Putamen (tissue), 1 donor: Measurements from ENCODE around the gene IL17C.

ENCODE experiments used
- DNase-seq: peaks from one replicate; pipeline ENCODE4 v3.0.0-alpha.2; 2016; ENCODE audit warnings: low spot score

IL17C gene

GRCh38 chr16:88627531-88628411, 10.6 kb upstream of the IL17C start:
- DNase-seq: no peak

GRCh38 chr16:88628512-88628974, 9.8 kb upstream of the IL17C start:
- no peak for DNase-seq

- DNase-seq: no peak
Measured at GRCh38 chr16:88629835-88630234, 8.5 kb upstream of the IL17C start.

DNA sequence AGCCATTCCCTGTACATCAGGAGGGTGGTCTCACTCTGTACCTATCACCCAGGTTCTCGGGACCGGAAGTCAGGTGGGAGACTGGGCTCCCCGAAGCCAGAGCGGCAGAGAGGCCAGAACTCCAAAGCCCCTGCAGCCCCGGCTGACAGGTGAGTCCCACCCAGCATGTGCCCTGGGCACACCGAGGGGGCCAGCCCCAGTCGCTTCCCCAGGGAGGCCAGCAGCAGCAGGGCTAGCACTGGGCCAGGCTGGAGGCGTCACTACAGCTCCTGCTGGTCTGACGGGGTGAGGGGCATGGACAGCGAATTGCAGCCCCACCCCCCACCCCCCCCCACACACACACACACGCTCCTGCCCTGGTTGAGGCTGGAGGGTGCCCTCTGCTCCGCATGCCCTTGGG, 7.9 kb upstream of the IL17C start:
- no peak for DNase-seq

DNA sequence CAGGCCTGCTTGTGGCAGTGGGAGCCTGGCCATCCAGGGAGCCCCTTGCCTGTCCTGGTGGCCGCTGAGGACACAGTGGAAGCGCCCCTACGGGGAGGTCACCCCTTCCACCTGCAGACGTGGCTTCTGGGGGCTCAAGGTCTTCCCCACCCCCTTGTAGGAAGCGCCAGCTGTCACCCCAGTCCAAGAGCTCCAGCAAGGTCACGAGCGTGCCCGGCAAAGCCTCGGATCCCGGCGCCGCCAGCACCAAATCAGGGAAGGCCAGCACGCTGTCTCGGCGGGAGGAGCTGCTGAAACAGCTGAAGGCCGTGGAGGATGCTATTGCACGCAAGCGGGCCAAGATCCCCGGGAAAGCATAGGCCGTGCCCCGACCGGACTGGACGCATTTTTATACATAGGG, 7.4 kb upstream of the IL17C start:
- no peak for DNase-seq

DNA sequence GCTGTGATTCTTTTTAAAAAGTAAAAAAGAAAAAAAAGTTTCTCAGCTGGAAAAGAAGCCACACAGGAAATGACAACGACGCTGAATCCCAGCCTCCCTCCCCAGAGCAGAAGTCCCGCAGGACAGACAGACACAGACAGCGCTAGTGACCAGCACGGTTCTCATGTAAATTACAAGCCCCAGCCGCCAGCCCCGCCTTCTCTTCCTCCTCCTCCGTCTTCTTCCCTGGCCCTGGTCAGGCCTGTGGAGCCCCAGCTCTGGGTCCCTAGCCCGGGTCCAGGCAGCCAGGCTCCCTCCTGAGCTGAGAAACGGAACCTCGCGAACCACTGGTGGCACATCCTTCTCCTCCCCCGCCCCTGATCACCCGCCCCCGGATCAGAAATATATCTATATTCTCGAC, 7.0 kb upstream of the IL17C start:
- DNase-seq: no peak

- no peak for DNase-seq
Measured at GRCh38 chr16:88631920-88632586, 6.3 kb upstream of the IL17C start.

DNA sequence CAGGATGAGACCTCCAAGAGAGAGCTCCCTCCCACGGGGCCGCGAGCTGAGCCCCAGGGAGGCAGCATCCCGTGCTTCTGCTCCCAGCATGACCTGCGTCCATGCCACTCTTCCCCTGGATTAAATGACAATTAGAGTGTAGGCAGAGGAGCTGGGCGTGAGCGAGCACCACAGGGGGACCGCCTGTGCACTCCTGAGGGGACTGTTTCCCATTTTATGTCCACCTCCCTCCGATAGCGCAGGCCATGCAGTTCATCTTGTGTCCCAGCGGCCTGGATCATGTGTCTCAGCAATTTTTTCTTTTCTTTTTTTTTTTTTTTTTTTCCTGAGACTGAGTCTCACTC, 5.8 kb upstream of the IL17C start:
- no peak for DNase-seq

- no peak for DNase-seq
Measured at GRCh38 chr16:88633684-88634140, 4.7 kb upstream of the IL17C start.

DNA sequence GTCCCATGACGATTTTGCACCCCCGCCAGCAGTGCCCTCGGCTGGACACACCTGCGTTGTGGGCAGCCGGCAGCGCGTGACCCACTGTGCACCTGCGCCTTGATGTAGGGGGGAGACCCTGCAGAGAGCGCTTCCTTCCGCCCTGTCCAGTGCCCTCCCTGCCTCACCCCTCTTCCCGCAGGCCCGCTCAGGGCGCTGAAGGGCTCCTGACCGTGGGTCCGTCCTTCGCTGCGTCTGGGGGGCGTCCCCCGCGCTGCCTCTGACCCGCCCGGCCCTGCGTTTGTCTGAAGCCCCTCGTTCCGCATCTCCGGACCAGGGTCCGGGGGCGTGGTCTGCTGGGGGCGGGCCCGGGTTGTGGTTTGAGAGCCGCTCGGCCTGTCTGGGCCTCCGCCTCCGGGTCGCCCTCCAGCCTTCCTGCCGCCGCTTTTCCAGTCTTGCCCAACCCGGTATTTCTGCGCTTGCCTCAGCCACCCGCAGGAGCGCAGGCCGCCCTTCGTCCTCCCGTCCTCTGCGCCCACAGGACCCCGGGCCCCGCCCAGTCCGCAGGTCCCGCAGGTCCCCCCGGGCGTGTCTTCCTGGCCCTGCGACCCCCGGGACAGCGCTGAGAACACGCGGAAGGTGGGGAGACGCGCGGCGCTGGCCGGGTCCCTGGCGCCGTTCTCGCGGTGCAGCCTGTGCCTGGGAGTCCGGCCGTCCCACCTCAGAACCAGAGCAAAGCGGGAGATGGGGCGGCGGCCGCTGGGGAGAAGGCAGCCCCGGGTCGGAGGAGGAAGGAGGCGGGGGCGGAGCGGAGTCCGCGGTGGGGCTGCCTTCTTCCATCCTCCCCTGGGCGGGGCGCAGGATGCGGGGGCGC, 4.0 kb upstream of the IL17C start:
- no peak for DNase-seq

- DNase-seq: no peak
Measured at GRCh38 chr16:88634994-88635670, 3.2 kb upstream of the IL17C start.

DNA sequence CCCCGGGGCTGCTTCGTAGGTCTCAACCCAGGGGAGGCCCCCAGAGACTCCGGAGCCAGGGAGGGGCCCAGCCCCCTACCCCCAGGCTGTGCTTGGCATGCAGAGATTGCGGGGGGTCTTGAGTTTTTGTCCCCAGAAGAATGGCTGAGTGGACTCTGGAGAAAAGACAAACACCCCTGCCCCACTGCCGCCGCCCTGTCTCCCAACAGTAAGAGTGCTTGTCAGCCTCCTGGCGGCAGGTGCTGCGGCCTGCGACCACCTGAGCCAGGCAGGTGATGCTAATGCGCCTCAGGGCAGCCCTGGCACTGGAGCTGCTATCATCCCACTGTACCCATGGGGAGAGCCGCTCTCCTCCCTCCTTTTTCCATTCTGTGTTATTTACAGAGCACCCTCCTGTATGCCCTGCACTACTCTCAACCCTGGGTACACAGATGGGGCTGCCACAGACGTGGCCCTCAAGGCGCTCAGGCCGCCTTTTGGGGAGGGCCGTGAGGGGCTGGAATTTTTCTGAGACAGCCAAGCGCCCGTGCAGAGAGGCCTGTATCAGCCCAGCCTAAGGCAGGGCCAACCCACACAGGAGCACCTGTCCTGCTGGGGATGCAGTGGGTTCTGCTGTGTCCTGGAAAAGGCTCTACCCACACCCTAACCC, 2.6 kb upstream of the IL17C start:
- DNase-seq: no peak

GRCh38 chr16:88636488-88637265, 1.7 kb upstream of the IL17C start:
- DNase-seq: no peak

- DNase-seq: no peak
Measured at GRCh38 chr16:88639231-88640038, 1.1 kb downstream of the IL17C start.

DNA sequence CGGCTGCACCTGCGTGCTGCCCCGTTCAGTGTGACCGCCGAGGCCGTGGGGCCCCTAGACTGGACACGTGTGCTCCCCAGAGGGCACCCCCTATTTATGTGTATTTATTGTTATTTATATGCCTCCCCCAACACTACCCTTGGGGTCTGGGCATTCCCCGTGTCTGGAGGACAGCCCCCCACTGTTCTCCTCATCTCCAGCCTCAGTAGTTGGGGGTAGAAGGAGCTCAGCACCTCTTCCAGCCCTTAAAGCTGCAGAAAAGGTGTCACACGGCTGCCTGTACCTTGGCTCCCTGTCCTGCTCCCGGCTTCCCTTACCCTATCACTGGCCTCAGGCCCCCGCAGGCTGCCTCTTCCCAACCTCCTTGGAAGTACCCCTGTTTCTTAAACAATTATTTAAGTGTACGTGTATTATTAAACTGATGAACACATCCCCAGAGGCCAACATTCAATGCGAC, 1.7 kb downstream of the IL17C start:
- DNase-seq: no peak

GRCh38 chr16:88640498-88641247, 2.3 kb downstream of the IL17C start:
- DNase-seq: no peak

- no peak for DNase-seq
Measured at GRCh38 chr16:88642881-88643643, 4.7 kb downstream of the IL17C start.

DNA sequence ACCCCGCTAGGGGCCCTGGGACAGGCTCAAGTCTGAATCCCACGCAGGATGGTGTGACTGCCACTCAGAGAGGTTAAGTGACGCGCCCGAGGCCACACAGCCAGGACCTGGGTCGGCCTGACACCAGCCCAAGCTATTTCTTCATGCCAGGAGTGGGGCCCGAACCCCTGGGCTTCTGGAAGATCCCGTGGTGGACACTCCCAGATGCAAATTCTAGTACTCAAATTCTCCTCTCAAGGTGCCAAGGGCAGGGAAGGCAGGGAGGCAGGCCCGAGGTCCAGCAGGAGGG, 5.2 kb downstream of the IL17C start:
- no peak for DNase-seq
